KOPT-K1 (cell line): ENCODE data around the gene OLFM1.

ENCODE experiments used
- H3K27ac ChIP-seq: fragments of 200-600 bp; sonication (generic); 2 replicates; pipeline ENCODE4 v1.5.1; 2016; ENCODE audit warnings: antibody characterized with exemption, mild to moderate bottlenecking, low read depth, low read length; ENCODE audit not compliant: poor library complexity, severe bottlenecking
- H3K36me3 ChIP-seq: fragments of 200-600 bp; sonication (generic); 2 replicates; pipeline ENCODE4 v1.5.1; 2017; ENCODE audit warnings: antibody characterized with exemption, mild to moderate bottlenecking, low read length, moderate library complexity; ENCODE audit not compliant: insufficient read depth
- H3K9me3 ChIP-seq: fragments of 200-600 bp; sonication (generic); 2 replicates; pipeline ENCODE4 v1.5.1; 2017; ENCODE audit warnings: antibody characterized with exemption, low read length, mild to moderate bottlenecking; ENCODE audit not compliant: insufficient read depth, poor library complexity, severe bottlenecking

Gene OLFM1

DNA sequence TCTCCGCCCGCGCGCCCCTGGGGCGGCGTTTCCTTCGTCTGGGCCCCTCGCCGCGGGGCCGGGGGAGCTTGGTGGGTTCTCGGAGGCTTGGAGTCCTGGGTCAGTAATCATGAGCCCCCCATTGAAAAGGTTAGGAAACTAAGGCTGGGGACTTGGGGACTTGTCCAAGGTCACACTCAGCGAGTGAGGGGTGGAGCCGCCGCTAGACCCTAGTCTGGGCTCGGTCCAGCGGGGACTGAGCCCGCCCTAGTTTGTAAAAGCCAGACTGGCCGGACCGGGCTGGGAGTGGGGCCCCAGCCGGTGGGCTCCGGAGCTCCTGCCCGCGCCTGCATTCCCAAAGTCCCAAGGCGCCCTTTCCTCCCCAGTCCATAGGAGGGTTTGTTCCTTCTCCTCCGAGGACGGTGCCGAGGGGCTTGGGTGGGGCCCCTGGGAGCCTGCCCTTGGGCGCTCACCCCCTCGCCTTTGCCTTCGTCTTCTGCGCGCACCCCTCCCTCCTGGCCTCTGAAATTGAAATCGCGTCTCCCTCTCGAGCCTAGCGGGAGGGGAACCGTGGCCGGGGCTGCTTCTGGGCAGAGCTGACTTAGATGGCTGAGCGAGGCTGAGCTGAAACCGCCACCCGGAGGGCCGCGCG, 995 bp downstream of the OLFM1 start:
- Histone ChIP-seq H3K27ac (no peak overlapping the region), H3K9me3 (no peaks in the 10 kb centered on the region), H3K36me3 (no peaks in the 10 kb centered on the region)

DNA sequence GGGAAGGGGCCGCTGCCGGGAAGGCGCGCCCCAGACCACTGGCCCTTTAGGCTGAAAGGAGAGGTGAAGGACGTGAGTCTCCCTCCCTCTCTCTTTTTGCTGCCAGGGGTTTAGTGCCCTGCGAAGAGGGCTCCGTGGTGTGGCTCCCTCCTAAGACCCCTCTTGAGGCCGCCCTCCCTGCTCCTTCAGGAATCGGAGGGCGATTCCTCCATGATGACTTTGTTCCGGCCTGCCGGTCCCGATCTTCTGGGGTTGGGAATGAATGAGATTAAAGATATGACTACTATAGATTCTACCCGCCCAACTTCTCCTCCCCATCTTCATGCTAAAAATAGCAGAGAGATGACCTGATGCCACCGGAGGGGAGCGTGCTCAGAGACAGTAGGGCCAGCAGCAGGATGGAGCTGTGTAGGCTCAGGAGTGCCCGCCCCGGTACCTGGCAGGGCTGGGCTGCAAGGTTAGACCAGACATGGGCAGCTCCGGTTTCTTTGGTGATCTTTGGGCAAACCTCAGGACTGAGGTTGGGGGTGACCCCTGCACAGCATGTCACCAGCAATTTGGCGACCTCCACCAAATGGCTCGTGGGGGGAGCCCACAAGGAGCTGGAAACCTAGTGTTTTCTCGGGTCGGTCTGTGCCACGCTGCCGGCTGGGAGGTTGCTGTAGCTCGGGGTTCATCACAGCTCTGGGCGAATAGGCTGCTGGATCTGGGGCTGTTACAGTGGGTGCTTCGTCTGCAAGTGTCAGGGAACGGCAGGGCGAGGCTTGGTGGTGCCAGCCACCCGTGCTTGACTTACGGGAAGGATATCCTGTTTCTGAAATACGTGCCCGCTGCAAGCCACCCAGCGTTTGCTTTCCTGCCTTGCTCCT, 1.7 kb downstream of the OLFM1 start:
- Histone ChIP-seq H3K9me3 (no peaks in the 10 kb centered on the region), H3K27ac (no peak overlapping the region), H3K36me3 (no peaks in the 10 kb centered on the region)

DNA sequence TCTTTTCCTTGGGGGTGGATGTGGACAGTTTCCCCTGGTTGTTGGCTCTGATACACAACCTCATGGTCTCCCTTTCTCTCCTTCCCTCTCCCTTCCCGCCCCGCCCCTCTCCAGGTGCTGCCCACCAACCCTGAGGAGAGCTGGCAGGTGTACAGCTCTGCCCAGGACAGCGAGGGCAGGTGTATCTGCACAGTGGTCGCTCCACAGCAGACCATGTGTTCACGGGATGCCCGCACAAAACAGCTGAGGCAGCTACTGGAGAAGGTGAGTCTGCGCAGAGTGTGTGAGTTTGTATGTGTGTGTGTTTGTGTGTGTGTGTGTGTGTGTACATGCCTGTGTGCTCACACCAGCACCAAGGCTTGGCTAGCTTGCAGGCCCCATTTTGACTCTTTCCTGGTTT, 2.6 kb downstream of the OLFM1 start:
- H3K27ac ChIP-seq = no peak overlapping the region
- H3K36me3 ChIP-seq = no peaks in the 10 kb centered on the region
- no peaks in the 10 kb centered on the region for H3K9me3 ChIP-seq

DNA sequence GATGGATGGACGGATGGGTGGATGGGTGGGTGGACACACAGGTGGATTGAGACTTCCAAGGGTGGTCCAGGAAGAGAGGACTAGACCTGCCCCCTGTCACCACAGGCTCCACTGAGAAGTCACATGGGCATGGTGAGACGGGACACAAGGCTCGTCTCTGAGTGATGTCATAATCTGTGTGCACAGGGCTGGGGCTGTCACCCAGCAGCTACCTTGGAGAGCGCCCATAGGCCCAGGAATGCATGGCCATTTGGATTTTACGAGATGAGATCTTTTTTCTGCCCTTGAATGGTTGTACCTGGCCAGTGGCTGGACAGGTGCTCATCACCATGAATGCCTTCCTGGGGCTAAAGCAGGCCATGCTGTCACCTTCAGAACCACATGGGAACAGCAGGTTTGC, 3.1 kb downstream of the OLFM1 start:
- Histone ChIP-seq H3K27ac (no peak overlapping the region), H3K9me3 (no peaks in the 10 kb centered on the region), H3K36me3 (no peaks in the 10 kb centered on the region)

DNA sequence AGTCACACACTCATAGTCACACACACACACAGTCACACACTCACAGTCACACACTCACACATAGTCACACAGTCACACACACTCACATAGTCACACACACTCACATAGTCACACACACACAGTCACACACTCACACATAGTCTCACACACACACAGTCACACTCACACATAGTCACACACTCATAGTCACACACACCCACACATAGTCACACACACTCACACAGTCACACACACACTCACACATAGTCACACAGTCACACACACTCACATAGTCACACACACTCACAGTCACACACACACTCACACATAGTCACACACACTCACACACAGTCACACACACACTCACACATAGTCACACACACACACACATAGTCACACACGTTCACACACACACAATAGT, 4.1 kb downstream of the OLFM1 start:
- Histone ChIP-seq H3K9me3 (no peaks in the 10 kb centered on the region), H3K27ac (no peak overlapping the region), H3K36me3 (no peaks in the 10 kb centered on the region)

DNA sequence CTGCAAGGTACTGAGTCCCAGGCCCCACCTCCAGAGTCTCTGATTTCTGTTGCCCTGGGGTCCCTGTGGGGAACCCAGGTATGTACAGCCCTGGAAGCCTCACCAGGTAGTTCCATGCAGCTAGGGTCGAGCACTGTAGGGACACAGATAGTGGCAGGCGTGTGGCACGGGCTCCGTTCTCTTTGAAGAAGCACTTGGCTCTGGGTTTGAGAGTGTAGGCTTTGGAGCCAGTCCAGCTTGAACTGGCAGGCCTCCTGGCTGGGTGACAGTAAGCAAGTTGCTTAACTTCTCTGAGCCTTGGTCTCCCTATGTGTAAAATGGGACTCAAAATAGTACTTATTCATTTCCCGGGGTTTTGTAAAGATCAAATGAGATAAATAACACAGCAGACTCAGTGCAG, 5.6 kb downstream of the OLFM1 start:
- H3K27ac ChIP-seq = no peak overlapping the region
- no peaks in the 10 kb centered on the region for H3K9me3 ChIP-seq
- no peaks in the 10 kb centered on the region for H3K36me3 ChIP-seq

DNA sequence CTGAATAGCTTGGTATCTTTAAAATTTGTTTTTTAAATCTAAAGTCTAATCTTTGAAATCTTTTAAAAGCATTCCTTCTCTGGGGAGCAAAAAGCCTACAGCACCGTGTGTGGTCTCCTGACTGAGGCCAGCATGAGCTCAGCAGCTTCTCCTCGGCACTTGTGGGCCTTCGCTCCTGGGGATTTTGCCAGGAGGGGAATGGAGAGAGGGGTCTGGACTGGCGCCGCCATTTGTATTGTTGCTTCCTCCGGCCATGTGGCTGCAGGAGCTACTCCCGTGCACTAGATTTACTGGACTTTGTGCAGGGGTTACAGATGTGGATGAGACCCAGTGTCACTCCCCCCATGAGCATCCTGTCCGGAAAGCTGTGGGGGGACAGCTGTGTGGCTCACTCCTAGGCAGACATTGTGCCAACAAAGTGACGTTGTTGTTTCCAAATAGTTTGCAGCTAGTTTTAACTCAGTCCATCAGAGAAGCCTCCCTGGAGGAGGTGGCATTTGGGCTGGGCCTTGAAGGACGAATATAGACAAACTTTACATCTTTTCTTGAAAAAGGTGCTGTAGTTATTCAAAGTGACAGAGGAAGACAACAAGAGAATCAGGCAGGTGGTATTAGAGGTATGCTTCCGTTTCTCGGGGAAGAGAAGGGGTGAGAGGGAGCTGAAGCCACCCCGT, 6.6 kb downstream of the OLFM1 start:
- Histone ChIP-seq H3K9me3 (no peaks in the 10 kb centered on the region), H3K27ac (no peak overlapping the region), H3K36me3 (no peaks in the 10 kb centered on the region)

DNA sequence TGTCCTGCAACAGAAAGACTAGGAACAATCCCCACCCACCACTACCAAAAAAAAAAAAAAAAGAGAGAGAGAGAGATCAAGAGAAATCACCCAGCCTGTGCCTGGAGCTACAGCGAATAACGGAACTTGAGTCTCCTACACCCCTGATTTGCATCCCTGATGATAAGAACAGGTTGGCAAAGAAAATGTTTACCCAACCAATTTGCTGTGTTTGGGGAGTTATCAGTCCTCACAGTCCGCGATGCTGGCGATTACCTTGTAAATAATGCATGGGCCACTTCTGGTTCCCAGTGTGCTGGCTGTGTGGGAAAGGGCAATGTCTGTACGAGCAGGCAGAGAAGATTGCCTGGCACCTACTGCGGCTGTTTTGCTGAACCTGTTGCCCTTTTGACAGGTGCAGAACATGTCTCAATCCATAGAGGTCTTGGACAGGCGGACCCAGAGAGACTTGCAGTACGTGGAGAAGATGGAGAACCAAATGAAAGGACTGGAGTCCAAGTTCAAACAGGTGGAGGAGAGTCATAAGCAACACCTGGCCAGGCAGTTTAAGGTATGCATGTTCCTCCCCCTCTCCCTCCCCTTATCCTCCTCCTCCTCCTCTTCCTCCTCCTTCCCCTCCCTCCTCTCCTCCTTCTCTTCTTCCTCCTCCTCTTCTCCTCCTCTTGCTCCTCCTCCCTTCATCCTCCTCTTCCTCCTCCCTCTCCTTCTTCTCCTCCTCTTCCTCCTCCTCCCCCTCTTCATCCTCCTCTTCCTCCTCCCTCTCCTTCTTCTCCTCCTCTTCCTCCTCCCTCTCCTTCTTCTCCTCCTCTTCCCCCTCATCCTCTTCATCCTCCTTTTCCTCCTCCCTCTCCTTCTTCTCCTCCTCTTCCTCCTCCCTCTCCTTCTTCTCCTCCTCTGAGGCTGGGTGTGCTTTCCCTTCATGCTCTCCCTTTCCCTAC, 8.3 kb downstream of the OLFM1 start:
- no peaks in the 10 kb centered on the region for H3K9me3 ChIP-seq
- H3K36me3 ChIP-seq = no peaks in the 10 kb centered on the region
- H3K27ac ChIP-seq = no peak overlapping the region

DNA sequence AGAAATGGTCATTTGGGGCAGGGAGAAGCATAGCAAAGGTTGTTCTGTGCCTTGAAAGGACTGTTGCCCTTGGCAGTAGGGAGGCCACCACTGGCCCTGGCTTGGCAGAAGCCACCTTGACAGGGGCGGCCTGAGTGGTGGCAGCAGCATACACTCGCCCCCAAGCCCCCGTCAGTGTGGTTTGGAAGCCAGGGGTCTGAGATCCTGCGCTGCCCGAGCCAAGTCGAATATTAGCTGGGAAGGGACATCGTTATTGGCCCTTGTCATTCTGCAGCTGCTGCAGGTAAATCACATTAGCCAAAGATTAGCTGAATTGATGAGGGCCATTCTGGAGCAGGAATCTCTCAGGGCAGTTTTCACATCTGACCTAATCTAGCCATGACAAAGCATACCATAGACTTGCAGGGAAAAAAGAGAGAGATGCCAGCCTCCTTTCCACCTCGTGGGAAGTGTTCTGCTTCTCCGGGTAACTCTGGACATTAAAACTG, 9.0 kb downstream of the OLFM1 start:
- Histone ChIP-seq H3K36me3 (no peaks in the 10 kb centered on the region), H3K9me3 (no peaks in the 10 kb centered on the region), H3K27ac (no peak overlapping the region)

DNA sequence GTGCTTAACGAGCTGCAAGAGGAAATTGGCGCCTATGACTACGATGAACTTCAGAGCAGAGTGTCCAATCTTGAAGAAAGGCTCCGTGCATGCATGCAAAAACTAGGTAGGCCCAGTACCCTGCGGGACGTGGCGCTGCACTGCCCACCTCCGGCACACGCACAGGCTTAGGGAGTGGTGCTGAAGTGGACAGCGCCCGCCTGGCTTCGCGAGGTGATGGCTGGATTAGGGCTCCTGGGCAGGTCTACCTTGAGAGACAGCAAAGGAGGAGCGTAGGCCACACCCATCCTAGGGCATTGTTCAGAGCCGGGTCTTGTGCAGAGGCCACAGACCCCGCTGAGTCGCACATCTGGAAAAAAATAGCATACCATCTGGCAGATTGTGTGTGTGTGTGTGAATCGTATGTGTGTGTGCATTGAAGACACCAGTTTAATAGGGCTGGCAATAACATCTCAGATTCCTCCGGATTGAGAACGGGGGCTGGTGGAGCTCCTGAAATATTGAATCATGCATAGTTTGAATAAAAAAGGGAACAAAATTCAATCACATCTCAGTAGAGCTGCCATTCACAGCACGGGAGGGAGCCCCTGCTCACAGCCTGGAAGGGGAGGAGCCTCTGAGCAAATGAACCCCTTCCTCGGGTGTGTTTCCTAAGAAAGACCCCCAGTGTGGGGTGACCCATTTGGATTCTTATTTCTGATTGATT, 11.1 kb downstream of the OLFM1 start:
- Histone ChIP-seq H3K9me3 (no peaks in the 10 kb centered on the region), H3K36me3 (no peaks in the 10 kb centered on the region), H3K27ac (no peak overlapping the region)

DNA sequence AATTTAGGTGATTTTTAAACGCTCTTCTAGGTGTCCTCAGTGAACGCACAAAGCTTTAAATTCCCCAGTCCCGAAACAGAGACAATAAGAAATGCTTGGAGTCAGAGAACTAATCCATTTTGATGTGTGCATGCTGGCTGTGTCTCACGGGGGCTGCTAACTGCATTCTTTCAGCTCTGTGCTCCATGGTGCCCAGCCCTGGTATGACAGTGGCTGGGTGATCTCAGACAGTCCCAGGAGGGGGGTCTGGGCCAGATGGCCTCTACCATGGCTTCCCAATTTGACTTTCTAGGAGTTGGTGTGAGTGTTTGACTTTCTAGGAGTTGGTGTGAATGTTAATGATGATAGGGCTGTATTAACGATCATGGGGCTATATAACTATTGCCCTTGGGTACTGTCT, 12.1 kb downstream of the OLFM1 start:
- H3K36me3 ChIP-seq = no peaks in the 10 kb centered on the region
- H3K27ac ChIP-seq = no peak overlapping the region
- H3K9me3 ChIP-seq = no peaks in the 10 kb centered on the region

DNA sequence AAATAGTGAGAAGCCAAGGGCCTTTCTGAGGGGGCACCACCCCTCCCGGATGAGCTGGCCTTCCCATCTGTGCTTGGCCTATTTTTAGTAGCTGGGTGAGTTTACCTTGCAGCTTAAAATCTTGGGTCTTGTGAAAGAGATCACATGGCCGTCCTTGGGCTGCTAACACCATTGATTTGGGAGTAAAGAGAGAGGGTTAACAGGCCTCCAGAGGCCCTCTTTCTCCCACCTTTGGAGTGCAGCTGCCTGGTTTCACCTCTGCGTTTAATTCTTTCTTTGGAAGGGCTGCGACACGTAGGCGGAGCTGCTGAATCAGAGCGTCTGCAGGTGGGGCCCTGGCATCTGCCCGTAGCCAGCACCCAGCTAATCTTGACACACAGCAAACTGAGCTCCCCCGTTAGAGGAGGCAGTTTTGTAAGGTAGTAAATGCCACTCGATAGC, 12.8 kb downstream of the OLFM1 start:
- Histone ChIP-seq H3K9me3 (no peaks in the 10 kb centered on the region), H3K27ac (no peak overlapping the region), H3K36me3 (no peaks in the 10 kb centered on the region)

DNA sequence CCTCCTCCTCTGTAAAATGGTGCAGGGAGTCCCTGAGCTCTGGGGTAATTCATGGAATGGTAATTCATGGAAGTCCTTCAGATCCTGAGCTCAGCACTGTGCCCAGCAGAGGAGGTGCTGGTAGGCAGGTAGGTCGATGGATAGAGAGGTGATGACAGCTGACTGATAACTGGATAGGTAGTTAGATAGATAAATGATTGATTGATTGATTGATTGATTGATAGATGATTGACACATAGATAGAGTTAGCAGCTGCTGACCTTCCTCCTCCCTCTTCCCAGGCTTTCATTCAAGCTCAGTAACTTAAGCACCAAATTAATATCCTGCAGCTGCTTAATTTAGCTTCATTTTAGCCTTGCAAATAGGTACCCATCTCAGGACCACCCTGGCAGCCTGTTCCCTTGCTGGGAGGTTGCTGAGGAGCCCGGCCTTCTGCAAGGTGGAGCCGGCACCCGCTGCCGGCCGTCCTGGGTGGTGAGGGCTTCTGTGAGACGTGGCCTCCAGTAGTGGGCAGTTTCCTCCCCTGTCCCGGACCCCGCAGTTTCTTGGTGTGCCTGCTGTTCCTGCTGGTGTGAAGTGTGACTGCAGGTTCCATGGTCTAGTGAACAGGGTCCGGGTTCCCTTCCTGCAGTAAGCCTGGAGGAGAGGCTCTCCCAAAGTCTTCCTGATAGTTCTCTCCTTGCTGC, 13.4 kb downstream of the OLFM1 start:
- H3K36me3 ChIP-seq = no peaks in the 10 kb centered on the region
- H3K9me3 ChIP-seq = no peaks in the 10 kb centered on the region
- H3K27ac ChIP-seq = no peak overlapping the region

DNA sequence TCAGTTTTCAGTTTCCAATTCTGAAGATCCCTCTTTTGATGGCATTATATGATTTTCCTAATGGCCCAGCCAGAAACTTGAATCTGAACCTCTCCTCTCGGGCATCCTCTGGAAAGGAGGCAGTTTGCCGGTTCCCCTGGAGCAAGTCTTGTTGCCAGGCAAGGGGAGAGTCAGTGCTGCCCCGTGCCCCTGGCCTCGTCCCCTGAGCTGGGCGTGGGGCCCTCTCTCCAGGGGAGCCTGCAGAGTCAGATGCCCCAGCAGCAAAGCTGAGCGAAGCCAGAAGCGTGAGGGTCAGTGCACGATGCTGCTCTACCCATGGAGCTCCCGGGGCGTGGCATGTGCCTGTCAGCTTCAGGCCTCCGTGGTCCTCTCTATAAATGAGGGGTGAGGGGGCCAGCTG, 14.0 kb downstream of the OLFM1 start:
- H3K9me3 ChIP-seq = no peaks in the 10 kb centered on the region
- H3K36me3 ChIP-seq = no peaks in the 10 kb centered on the region
- no peak overlapping the region for H3K27ac ChIP-seq
